Activated CD4-positive, alpha-beta T cell treated with anti-CD3 and anti-CD28 coated beads, Interleukin-2, amount 50 U/mL, for 1 hour (primary cell): ENCODE results near the gene CCT6A.
A peak's percentile ranks its signal among the peaks of the same experiment; 100 is the strongest.
"Not testable (repeated sequence)": the region's sequence is repeated elsewhere in the genome, so short reads cannot be mapped to it uniquely, and the experiment has no call there.

ENCODE experiments used
- DNase-seq: peaks from one replicate; pipeline ENCODE4 v3.0.0-alpha.2; 2020

Gene CCT6A

DNA sequence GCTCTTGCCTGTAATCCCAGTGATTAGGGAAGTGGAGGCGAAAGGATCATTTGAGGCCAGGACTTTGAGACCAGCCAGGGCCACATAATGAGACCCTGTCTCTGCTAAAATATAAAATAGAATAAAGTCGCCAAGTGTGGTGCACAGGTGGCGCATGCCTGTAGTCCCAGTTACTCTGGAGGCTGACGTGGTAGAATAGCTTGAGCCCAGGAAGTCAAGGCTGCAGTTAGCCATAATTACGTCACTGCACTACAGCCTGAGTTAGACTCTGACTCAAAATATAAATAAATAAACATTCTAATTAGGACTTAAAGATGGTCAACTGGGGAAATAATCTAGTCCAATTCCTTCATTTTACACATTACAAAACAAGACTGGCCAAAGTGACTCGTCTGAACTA is 53.9 kb downstream of the CCT6A start:
- peak; percentile 37 for DNase-seq

DNA sequence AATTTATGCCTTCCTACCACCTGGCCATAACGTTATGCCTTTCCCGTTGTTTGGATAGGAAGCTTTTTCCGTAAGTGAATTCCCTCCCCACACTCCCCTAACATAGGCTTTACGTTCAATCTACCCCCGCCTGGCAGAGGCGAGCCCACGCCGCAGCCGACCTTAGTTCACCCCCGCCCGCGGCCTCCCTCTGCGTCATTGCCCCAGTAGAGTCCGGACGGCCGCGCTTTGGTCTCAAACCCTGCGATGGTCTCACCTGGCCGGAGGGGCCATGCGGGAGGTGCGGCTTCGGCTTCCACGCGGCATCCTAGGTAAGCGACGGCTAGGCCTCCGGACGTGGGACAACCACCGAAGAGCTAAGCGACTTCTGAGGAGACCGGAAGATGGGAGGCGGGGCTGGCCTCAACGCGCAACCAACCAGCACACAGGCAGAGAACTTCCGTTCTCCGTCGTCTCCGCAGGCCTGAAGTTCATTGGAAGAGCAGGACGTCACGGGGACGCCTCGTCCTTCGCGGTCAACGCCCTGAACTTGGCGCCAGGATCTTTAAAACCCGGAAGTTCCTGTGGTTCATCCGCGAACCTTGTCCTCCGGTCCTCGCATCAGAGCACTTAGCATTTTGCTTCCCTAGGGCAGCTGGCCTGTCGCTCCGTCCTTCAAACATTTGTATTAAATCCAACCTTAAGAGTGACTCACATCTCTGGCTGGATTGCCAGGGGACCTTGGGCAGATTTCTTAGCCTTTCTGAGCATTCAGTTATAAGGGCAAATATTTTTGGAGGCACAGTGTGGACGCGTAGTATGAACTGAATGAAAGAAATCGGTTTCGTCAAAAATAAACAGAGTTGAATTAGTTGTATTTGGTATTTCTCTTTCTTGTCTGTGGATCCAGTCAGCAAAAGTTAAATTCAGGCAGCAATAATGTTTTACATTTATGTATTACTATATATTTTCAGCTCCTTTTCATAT is 54.8 kb downstream of the CCT6A start, which contains the start of gene CHCHD2:
Gene CHCHD2 (minus strand): TSS at position 369 of the 966 bp plus-strand sequence. CDS start 63 bp downstream, at position 306.
- DNase-seq, result peak; percentile 91

DNA sequence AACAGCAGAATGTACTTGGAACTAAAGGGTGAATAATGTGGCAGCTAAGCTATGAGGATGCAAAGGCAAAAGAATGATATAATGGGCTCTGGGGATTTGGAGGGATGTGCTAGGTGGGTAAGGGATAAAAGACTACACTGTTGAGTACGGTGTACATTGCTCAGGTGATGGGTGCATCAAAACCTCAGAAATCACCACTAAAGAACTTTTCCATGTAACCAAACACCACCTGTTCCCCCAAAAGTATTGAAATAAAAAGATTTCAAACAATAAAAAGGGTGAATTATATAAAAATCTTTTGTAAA is 56.3 kb downstream of the CCT6A start:
- no peak for DNase-seq

DNA sequence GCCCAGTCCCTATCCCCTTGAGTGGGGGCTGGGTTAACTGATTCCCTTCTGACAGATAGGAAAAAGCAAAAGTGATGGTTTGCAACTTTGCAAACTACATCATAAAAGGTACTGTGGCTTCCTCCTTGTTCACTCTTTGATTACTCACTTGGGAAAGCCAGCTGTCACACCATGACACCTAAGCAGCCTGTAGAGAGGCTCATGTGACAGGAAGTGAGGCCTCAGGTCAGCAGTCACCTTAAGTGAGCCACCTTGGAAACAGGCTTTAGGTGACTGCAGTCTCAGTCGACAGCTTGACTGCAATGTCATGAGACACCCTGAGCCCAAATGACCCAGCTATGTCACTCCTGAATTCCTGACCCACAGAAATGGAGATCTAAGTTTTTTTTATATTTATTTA is 59.0 kb downstream of the CCT6A start:
- DNase-seq, result no peak

DNA sequence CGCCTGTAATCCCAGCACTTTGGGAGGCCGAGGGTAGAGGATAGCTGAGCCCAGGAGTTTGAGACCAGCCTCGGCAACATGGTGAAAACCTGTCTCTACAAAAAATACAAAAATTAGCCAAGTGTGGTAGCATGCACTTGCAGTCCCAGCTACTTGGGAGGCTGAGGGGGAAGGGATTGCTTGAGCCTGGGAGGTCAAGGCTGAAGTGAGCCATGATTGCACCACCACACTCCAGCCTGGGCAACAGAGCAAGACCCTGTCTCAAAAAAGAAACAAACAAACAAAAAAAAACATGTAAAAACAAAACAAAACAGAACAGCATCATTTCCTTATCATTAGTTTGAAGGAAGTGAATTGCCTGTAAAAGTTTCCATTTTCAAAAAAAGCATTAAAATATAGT is 60.7 kb downstream of the CCT6A start:
- DNase-seq, result not testable (repeated sequence)
